Measurements from ENCODE around the gene MFGE8. TPM values are rescaled to one million over a fixed set of nuclear protein-coding genes. Genes with fewer than 3 reads are reported as not detected.

The MFGE8 gene
- polyA plus RNA-seq, 1 donor (not counting 4 experiments of a cell fraction or from before 2014, with no cell fraction given): 55.3 TPM

DNA sequence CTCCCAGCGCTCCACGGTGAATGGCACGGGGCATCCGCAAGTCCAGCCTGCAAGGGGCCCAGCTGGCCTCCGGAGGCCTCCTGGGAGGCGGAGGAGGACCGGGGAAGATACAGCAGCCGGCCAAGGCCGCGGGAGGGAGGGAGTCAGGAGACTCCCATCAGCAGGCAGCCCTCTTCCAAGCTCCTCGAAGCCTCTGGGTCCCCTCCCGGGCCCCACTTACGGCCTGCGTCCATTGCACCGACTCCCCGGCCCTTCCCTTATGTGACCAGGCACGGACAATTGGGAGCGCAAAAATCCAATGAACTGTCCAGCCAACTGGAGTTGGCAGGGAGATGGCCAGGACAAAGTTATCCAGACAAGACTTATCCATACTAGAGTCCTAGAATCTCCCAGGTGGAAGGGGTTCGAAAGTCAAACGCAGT, 668 bp downstream of the MFGE8 start:
- dilution Hi-C loops (cut with MboI; ENCODE audit: extremely low pct_ligation_motif_present, low sequenced_read_pairs): no loop called here
- Histone ChIP-seq H2AFZ (ENCODE audit: control insufficient read depth, low read length) (peak overlapping the region; percentile 27), H3K4me2 (ENCODE audit: control insufficient read depth, extremely low read depth, insufficient read depth, low read depth, low read length) (peak overlapping the region; percentile 89), H3K27ac (ENCODE audit: control insufficient read depth, insufficient read depth, low read length) (peak overlapping the region; percentile 82), H4K20me1 (ENCODE audit: control insufficient read depth, extremely low read depth, insufficient read depth, low read length) (no peaks in the 10 kb centered on the region), H3K79me2 (ENCODE audit: control insufficient read depth, insufficient read depth, low read length) (no peaks in the 10 kb centered on the region), H3K4me3 (ENCODE audit: control insufficient read depth in 2 of 3, extremely low read depth in 1 of 3, insufficient read depth in 2 of 3, low read depth in 1 of 3, low read length in 3 of 3) (peak overlapping the region; percentile 56 to 85 (median 72)), H3K27me3 (ENCODE audit: control insufficient read depth, extremely low read depth, insufficient read depth, low read length) (no peaks in the 10 kb centered on the region), H3K4me1 (ENCODE audit: control insufficient read depth, extremely low read depth, insufficient read depth, low read length) (peaks cover 22% of the 10 kb centered on the region), H3K9me3 (ENCODE audit: control insufficient read depth, low read depth, low read length) (no peaks in the 10 kb centered on the region), H3K9ac (ENCODE audit: control insufficient read depth, extremely low read depth, insufficient read depth, low read length) (peak overlapping the region; percentile 75), H3K36me3 (ENCODE audit: control insufficient read depth in 2 of 2, extremely low read depth in 1 of 2, insufficient read depth in 2 of 2, low read length in 2 of 2) (peaks cover 4 to 12% of the 10 kb centered on the region in 2 experiments), H3K9me1 (ENCODE audit: control insufficient read depth, extremely low read depth, insufficient read depth, low read length) (no peaks in the 10 kb centered on the region)
- TF ChIP-seq EZH2 (IDR thresholded peaks at IDR 0.05; ENCODE audit: low read length): no peak
- TF ChIP-seq CTCF (optimal IDR thresholded peaks at IDR 0.05 in 1 of 3, IDR thresholded peaks at IDR 0.05 in 1 of 3, conservative IDR thresholded peaks at IDR 0.05 in 1 of 3; ENCODE audit: extremely low read depth in 1 of 3, insufficient read depth in 2 of 3, low read length in 3 of 3): no peak
- DNase-seq (ENCODE audit: low read depth, low spot score) (no peak), FAIRE-seq (no peak)

DNA sequence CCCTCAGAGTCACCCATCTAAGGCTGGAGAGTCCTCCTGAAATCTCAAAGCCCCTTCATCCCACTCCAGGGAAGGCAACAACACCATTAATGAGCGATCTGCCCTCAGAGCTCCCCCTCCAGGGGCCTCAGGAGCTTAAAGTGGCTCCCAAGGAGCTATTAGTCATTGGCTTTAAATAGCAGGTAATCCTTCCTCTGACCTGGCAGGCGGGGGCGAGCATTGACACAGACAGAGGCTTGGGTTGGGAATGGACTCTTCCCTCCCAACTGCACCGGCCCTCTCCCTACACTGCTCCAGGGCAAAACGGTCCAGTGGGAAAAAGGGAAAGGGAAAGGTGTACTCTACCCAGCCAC, 1.4 kb downstream of the MFGE8 start:
- H2AFZ ChIP-seq (ENCODE audit: control insufficient read depth, low read length): peak overlapping the region; percentile 39
- H3K9me3 ChIP-seq (ENCODE audit: control insufficient read depth, low read depth, low read length): no peaks in the 10 kb centered on the region
- FAIRE-seq (peak; percentile 9), DNase-seq (ENCODE audit: low read depth, low spot score) (no peak)
- peak overlapping the region; percentile 45 for H3K27ac ChIP-seq (ENCODE audit: control insufficient read depth, insufficient read depth, low read length)
- peak in 2 of 3 experiments; percentile 4 to 12 for TF ChIP-seq CTCF (optimal IDR thresholded peaks at IDR 0.05 in 1 of 3, IDR thresholded peaks at IDR 0.05 in 1 of 3, conservative IDR thresholded peaks at IDR 0.05 in 1 of 3; ENCODE audit: extremely low read depth in 1 of 3, insufficient read depth in 2 of 3, low read length in 3 of 3)
- TF ChIP-seq EZH2 (IDR thresholded peaks at IDR 0.05; ENCODE audit: low read length): no peak
- no peaks in the 10 kb centered on the region for H3K79me2 ChIP-seq (ENCODE audit: control insufficient read depth, insufficient read depth, low read length)
- peaks cover 22% of the 10 kb centered on the region for H3K4me1 ChIP-seq (ENCODE audit: control insufficient read depth, extremely low read depth, insufficient read depth, low read length)
- no peaks in the 10 kb centered on the region for H3K27me3 ChIP-seq (ENCODE audit: control insufficient read depth, extremely low read depth, insufficient read depth, low read length)
- H3K36me3 ChIP-seq (ENCODE audit: control insufficient read depth in 2 of 2, extremely low read depth in 1 of 2, insufficient read depth in 2 of 2, low read length in 2 of 2): peaks cover 4 to 15% of the 10 kb centered on the region in 2 experiments
- peak overlapping the region; percentile 75 for H3K9ac ChIP-seq (ENCODE audit: control insufficient read depth, extremely low read depth, insufficient read depth, low read length)
- peak overlapping the region; percentile 89 for H3K4me2 ChIP-seq (ENCODE audit: control insufficient read depth, extremely low read depth, insufficient read depth, low read depth, low read length)
- no peaks in the 10 kb centered on the region for H4K20me1 ChIP-seq (ENCODE audit: control insufficient read depth, extremely low read depth, insufficient read depth, low read length)
- H3K9me1 ChIP-seq (ENCODE audit: control insufficient read depth, extremely low read depth, insufficient read depth, low read length): no peaks in the 10 kb centered on the region
- dilution Hi-C loops (cut with MboI; ENCODE audit: extremely low pct_ligation_motif_present, low sequenced_read_pairs): no loop called here
- peak overlapping the region; percentile 56 to 85 (median 60) for H3K4me3 ChIP-seq (ENCODE audit: control insufficient read depth in 2 of 3, extremely low read depth in 1 of 3, insufficient read depth in 2 of 3, low read depth in 1 of 3, low read length in 3 of 3)
